ENCODE data around the gene DOCK7.

DNA sequence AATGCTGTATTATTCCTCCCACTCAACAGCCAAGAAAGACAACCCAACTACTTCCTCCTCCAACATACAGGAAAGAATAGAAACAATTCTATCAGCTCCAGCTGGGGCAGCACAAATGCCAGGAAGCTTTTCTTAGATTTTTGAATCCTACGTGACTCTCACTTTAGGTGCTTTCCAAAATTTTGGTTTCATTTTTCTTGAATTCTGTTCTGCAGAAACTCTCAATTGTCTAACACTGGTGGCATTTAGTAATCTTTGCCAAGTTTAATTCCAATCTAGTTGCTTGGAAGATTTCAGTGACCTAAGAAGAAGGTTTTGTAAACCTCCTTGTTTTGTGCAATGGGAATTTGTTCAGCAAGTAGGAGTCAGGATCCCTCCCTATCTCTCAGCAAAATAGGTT is 37.1 kb upstream of the DOCK7 start:
- TF ChIP-seq, protein P1, sequence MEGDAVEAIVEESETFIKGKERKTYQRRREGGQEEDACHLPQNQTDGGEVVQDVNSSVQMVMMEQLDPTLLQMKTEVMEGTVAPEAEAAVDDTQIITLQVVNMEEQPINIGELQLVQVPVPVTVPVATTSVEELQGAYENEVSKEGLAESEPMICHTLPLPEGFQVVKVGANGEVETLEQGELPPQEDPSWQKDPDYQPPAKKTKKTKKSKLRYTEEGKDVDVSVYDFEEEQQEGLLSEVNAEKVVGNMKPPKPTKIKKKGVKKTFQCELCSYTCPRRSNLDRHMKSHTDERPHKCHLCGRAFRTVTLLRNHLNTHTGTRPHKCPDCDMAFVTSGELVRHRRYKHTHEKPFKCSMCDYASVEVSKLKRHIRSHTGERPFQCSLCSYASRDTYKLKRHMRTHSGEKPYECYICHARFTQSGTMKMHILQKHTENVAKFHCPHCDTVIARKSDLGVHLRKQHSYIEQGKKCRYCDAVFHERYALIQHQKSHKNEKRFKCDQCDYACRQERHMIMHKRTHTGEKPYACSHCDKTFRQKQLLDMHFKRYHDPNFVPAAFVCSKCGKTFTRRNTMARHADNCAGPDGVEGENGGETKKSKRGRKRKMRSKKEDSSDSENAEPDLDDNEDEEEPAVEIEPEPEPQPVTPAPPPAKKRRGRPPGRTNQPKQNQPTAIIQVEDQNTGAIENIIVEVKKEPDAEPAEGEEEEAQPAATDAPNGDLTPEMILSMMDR (IDR thresholded peaks at IDR 0.05; ENCODE audit: low read length), result no peak
- TF ChIP-seq EZH2phosphoT487 (IDR thresholded peaks at IDR 0.05; ENCODE audit: low read length), result no peak
